ENCODE measurements around the gene MN1.

The MN1 gene

DNA sequence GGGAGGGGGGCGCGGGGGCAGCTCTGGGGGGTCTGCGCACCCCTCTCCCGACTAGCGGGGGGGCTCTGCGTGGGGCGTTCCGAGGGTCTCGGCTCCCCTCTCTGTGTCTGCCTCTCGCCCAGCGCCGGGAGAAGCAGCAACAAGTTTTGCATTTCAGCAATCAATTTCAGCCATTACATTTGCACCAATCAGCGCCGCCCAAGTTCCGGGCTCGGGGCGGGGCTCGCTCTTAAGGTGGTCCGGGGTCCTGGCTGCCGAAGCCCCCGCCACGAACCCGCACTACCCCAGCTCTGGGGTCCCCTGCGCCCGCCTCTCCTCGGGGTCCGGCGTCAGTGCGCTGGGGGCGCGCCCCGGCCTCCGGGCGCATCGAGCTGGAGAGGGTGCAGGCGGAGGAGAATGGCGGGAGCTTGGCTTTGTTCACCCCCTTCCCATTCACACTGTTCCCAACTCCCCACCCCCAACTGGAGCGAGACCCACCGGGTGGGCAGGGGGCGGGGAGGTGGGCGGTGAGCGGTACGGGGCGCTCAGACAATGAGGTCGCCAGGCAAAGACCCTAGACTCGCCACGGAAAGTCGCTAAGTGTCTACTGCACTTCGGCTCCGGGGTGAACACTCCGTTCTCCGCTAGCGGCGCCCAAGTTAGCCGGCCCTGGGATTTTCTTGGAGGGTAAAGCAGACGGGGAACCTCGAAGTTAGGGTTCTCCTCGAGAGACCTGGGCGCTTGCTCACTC is at the start of gene MN1:
TSS of gene MN1 (minus strand) at position 141 of the 730 bp plus-strand sequence. CDS start 1,213 bp downstream, outside the sequence.
- DNase-seq (ENCODE audit: low read depth, low spot score) = no peak

DNA sequence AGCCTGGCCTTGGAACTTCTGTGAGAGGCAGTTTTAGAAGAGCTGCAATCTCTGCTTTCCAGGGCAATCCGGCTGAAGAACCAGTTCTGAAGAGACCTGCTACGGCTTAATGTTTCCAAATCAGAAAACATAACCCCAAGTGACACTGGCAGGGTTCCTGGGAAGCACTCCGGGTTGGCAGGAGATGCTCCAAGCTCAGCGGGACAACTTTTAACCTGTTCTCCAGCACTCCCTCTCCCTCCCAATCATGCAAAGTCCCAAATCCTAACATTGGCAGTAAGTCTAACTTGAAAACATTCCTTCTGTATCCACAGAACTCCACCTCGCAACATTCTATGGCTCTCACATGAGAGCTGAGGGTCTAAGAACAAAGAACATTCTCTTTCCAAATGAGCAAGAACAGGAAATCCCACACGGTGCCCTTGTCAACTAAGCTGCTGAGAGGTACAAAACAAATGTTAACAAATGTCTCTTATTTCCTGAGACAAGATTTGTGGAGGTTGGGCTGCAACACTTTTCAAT is 48.5 kb upstream of the MN1 start:
- DNase-seq (ENCODE audit: low read depth, low spot score) = no peak

DNA sequence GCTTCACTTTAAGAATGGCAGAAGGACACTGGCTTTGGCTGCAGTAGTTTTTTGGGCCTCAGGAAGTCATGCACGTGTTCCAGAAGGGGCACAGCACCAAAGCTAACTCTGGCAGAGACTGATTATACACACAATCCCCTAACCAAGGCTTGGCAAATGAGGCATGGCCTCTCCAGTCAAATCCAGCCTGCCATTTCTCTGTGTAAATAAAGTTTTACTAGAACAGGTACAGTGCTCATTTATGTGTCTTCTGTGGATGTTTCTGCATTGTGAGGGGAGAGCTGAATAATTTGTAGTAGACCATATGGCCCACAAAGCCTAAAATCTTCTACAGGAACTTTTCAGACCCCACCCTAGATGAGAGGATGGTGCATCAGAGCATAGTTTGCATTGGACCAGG is 46.4 kb upstream of the MN1 start:
- no peak for DNase-seq (ENCODE audit: low read depth, low spot score)

DNA sequence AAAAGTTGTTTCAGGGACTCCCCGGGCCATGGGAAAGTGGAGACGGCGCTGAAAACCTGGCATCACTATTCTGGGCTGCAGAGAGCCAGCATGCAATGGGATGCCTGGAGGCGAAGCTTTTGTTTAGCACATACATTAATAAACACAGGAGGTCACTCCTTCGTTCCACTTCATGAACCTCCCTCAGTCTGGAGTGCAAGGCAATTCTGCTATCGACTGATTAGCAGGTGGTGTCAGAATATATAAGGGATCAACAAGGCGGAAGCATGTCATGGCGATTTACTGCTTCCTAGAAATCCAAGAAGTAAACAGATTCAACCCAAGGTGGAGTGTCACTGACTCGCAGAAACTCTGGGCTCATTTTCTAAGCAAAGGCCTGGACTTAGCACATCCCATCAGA is 45.4 kb upstream of the MN1 start:
- no peak for DNase-seq (ENCODE audit: low read depth, low spot score)

DNA sequence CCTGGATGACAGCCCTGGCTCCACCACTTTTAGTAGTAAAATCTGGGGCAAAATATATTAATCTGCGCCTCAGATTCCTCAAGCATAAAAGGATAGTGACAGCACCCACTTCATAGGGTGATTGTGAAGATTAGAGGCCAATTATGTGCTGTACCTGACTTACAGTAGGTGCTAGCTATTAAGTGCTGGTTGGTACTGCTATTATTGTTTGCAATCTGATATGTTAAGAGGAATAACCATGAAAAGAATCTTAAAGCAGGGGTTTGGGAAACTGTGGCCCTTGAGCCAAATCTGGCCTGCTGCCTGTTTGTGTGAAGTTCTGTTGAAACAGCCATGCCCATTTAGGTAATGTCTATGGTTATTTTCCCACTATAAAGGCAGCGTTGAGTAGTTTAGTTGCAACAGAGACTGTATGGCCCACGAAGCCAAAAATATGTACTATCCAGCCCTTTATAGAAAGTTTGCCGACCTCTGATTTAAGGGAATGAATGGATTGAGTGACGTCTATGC is 44.7 kb upstream of the MN1 start:
- DNase-seq (ENCODE audit: low read depth, low spot score) = no peak

DNA sequence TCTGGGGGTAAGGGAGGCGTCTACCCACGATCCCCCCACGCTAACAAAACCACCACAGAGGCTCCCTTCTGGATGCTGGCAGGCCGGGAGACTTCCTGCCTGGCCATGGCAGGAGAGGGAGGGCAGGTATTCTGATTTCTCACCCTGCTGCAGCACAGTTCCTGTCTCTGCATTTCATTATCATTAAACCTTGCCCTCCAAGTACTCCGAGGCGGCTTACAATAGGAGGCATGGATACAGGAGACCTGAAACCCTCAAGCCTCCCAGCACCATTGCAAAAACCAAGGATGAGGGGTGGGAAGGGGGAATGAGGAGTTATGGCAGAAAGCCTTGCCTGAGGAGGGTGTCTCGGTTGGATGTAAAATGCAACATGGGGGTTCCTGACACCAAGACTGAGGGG is 44.1 kb upstream of the MN1 start:
- DNase-seq (ENCODE audit: low read depth, low spot score) = no peak

DNA sequence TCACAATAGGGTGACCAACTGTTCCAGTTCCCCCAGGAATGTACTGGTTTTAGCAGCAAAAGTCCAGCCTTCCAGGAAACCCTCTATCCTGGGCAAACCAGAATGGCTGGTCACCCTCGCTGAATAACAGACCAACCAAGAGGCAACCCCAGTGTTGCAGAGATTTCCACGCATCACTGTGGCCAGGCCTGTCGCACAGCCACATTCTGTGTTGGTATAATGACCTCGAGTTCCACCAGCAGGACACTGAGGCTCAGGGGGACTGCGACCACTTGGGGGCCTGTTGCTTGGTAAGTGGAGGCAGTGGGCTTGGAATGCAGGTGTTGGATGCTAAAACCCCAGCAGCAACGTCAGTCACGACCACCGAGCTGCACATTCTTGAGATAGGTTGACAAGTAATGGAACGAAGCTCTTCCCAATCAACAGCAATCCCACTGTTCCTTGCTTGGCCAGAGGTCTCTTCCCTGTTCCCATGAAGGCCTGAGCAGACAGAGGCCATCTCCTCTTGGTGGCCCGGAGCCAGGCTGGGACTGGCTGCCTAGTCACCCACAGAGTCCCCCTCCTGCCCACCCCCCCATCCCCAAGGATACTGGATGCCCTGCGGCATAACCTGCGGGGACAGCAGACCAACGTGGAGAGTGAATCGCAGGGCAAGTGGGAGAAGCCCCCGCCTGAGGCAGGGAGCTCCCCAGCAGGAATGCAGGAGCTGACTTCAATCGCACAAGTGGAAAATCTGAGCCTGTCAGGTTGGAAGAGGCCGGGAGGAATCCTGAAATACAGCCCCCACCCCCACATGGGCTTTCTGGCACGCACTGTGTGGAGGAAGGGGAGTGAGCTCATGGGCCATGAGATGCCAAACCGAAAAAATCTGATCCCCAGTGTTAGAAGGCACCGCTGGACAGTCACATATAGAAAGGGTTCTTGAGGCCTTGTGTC is 43.4 kb upstream of the MN1 start:
- DNase-seq (ENCODE audit: low read depth, low spot score) = no peak

DNA sequence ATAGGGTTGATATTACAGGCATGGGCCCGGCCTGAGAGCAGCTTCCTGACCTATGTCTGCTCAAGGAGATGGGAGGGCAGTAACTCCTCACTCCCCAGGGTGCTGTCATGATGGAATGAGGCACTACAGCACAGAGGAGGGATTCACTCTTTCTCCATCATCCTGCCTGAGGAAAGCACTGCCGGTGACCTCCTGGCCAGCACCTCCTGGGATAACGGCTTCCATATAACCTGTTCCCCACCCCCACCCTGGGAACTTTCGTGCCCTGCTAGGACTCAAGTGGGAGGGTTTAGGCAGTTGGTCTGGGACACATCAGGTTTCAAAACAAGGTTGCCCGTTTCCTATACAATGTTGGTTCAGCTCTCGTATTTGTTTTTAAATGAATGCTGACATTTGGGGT is 42.7 kb upstream of the MN1 start:
- no peak for DNase-seq (ENCODE audit: low read depth, low spot score)

DNA sequence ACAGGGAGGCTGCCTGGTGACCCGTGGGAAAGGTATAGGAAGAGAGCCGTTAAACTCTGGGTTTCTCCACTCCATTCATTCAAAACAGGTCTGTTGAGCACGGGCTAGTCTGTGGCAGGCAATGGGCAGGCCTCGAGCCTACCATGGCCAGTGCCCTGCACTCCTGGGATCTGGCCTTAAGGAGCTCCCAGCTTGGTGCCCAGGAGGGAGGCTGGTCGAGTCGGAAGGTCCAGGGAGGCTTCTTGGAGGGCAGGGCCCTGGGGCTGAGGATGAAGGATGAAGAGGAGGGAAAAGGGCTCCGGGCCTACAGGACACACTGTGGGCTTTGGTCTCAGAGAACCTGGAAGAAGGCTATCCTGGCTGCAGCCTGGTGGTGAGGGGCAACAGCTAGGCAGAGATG is 41.9 kb upstream of the MN1 start:
- DNase-seq (ENCODE audit: low read depth, low spot score) = no peak

DNA sequence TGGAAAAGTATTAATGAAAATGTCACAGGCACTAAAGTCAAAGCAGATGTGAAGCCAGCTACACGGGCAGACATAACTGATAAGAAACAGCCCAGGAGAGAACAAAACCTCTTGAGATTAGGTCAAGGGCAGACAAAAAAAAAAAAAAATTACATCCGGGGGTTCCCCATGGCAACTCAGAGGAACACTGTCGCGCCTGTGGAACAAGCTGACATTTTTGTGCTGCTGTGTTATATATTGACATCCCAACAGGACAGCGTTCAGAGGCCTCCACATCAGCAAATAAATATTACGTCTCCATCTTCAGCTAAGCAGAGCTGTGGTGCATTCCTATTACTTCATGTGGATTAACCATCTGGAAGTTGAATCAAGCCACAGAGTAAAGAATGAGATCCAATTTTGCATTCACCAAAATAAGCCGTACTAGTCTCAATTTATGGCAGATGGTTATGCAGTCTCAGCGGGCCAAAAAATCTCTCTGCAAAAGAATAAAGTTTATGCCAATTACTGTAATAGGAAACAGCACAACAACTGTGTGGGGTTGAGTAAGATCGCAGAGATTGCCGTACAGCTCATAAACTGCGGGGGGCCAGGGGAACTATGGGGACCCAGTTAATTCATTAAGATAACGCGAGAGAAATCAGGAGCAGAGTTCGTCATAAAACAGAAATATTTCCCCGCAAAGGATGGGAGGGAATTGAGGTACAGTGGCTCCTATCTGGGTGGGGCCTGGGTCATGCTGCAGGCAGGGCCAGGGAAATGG is 41.3 kb upstream of the MN1 start:
- DNase-seq (ENCODE audit: low read depth, low spot score) = no peak

DNA sequence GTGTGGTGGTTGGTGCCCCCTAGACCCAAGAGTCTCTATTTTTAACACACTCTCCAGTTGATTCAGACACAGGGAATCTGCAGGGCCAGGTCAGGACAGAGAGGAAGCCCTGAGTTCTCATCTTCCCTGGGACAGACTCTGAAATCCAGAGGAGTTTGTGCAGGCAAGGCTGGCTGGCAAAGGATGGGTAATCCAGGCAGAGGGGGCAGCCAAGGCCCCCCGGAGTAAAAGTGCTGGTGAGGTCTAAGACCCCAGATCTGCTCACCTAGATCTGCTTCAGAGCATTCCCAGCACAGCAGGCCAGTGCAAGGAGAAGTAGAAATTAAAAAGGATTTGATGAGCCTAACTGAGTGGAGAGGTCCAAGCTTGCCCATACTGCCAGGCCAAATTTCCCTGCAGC is 40.6 kb upstream of the MN1 start:
- no peak for DNase-seq (ENCODE audit: low read depth, low spot score)

DNA sequence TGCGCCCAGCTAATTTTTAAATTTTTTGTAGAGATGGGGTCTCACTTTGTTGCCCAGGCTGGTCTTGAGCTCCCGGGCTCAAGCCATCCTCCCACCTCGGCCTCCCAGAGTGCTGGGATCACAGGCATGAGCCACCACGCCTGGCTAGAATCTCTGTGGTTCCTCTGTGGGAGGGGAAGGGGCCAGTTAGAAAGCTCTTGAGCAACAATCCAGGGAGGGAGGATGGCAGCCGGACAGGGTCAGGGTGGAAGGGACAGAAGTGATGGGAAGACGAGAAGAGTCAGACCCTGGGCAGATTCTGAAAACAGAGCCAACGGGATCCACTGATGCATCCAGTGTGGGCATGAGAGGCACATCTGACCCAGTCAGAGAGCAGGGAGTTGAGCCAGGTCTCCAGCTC is 38.9 kb upstream of the MN1 start:
- DNase-seq (ENCODE audit: low read depth, low spot score) = no peak

DNA sequence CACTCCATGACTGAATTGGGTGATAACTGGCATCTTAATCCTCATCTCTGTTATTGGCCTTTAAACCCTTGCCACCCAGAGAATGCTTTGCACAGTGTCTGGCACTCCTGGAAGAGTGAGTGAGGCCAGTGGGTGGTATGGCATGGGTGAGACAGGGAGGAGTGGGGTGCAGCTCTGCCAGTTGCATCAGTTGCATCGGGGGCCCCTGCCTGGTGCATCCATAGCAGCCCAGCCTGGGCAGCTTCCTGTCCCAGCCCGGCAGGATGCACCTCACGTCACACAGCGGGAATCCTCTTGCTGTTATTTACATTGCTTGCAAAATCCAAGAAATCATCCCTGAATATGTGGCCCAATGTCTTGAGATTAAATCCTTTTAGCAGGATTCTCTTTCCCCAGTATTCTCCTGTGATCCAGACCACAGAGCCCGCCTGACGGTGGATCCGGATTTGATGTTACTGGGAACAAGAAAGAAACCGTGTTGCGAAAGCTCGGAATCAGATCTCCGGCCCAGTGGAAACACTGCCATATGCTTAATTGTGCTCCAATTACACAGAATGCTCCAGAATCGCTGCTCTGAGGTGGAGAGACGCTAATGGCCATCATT is 37.6 kb upstream of the MN1 start:
- no peak for DNase-seq (ENCODE audit: low read depth, low spot score)

DNA sequence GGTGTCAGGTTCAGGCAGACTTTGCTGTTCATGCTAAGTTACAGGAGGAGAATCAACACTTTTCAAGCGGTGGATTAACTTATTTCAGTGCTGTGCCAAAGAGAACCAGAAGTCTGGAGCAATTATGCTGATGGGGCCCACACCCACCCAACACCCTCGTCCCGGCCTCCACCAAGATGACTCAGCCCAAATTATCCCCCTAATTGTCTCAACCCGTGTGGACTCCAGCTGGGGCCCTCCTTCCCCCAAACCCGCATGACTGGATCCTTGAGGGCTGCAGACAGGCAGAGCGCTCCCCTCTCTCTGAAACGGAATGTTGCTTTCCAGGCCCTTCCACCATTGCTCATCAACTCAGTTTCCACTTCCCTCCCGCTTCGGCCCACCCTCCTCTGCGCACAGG is 34.6 kb upstream of the MN1 start:
- DNase-seq (ENCODE audit: low read depth, low spot score) = no peak

DNA sequence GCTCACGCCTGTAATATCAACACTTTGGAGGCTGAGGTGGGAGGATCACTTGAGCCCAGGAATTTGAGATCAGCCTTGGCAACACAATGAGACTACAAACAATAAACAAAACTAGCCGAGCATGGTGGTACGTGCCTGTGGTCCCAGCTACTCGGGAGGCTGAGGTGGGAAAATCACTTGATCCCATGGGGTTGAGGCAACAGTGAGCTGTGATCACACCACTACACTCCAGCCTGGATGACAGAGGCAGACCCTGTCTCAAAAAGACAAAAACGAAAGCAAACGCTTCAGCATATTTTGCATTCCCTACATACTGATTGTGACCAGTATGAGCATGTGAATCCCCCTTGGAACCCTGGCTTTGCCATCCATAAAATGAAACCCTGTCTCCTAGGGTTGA is 33.9 kb upstream of the MN1 start:
- DNase-seq (ENCODE audit: low read depth, low spot score) = no peak

DNA sequence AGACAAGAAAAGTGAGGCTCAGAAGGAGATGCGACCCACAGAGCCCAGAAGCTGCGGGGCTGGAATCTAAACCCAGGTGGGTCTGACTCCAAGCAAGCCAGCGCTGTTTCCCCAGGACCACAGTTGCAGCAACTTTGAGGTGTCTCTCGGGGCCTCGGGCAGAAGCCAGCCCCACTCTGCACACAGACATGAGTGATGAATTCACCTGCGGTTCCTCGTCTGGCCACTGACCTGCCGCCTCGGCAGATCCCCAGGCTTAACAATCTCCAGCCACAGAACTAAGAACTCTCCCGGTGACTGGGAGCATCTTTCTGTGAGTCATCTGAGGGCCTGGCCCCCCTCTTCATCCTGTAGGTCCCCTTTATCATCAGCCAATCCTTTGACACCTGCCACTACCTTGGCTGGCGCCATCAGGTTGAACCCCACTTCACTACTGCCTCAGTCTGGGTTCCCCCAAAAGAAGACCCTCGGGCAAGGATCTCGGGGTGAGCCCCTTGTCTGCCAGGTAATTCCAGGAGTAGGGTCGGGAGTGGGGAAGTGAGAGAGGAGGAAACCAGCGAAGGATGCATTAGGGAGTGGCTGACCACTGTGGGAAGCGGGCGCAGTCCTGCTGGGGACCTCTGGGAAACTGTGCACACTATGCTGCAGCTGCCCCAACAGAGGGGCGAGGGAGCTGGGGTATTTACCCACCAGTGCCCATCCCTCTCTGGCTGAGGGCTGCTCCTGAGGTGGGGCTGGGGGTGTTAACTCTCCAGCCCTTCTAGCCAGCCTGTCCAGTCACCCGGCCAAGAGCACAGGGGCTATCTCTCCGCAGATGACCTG is 33.0 kb upstream of the MN1 start:
- no peak for DNase-seq (ENCODE audit: low read depth, low spot score)

DNA sequence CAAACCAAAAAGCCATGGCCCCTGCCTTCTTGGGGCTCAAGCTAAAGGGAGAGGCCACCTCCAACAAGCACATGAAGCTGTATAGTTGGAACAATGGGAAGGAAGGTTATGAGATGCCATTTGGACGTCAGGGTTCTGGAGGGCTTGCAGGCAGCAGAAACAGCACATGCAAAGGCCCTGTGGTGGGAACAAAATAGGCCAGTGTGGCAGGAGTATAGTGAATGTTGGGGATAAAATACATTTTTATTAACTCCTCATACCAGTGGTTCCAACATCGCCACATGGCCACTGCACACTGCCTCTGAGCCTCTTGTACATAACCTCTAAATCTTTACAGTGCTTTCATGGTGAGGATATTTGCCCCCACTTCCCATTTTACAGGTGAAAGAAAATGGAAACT is 32.2 kb upstream of the MN1 start:
- DNase-seq (ENCODE audit: low read depth, low spot score) = no peak

DNA sequence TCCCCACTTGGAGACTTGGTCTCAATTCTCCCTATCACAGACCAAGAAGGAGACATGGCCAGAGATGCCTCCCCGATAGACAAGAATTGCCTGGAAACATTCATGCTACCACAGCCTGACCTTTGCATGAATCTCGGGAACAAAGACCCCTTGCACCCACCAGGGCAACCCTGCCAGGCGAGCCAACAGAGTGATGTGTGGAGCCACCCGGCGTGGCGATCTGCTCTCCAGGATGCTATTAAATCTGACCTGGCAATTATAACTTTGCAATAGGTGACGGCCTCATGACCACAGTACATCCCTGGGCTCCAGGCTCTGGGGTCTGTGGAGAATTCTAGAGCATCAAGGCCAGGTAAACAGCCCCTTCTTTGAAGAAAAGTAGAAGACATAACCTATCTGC is 31.1 kb upstream of the MN1 start:
- no peak for DNase-seq (ENCODE audit: low read depth, low spot score)

DNA sequence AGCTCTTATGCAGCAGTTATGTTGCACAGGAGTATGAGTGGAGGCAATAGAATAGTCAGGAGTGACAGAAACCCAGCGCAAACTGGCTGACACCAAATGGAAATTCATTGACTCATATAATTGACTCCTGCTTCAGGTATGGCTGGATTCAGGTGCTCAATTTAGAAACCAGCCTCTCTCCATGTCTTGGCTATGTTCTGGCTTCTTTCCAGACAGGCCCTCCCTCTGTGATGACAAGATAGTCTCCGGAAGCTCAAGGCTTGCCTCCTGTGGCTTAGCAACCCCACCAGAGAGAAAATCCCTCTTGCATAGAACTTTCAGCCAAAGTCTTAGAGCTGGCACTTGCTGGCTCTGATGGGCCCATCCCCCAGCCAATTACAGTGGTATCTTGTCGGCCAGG is 28.1 kb upstream of the MN1 start:
- DNase-seq (ENCODE audit: low read depth, low spot score) = no peak
